Tibial artery (tissue), 4 donors: ENCODE measurements around the gene NKPD1.
A peak's percentile ranks its signal among the peaks of the same experiment; 100 is the strongest.

Experiments used
- DNase-seq, 2 donors: peaks; one replicate each; pipeline ENCODE4 v3.0.0-alpha.2; 2019
- H3K27ac ChIP-seq, 2 donors: fragments of 200-600 bp; sonication (generic) in 1 of 2; 1 replicate in 1 of 2; 2 replicates in 1 of 2; pipeline ENCODE4 v1.5.1; 2018 to 2019; ENCODE audit warnings: mild to moderate bottlenecking in 1 of 2
- H3K27me3 ChIP-seq, 2 donors: fragments of 200-600 bp; sonication (generic) in 1 of 2; one replicate each; pipeline versions ENCODE4 v1.5.1 to v1.6.0; 2016 to 2019
- H3K36me3 ChIP-seq, 3 donors: fragments of 200-600 bp; sonication (generic) in 2 of 3; one replicate each; pipeline ENCODE4 v1.5.1; 2016 to 2019; ENCODE audit warnings: mild to moderate bottlenecking in 2 of 3
- H3K4me1 ChIP-seq, 4 donors: fragments of 200-600 bp; sonication (generic) in 2 of 4; 1 replicate in 3 of 4; 2 replicates in 1 of 4; pipeline ENCODE4 v1.5.1; 2016 to 2019
- H3K4me3 ChIP-seq, 2 donors: fragments of 200-600 bp; sonication (generic) in 1 of 2; 1 replicate in 1 of 2; 2 replicates in 1 of 2; pipeline ENCODE4 v1.5.1; 2018 to 2019; ENCODE audit warnings: mild to moderate bottlenecking in 2 of 2
- H3K9me3 ChIP-seq, 3 donors: fragments of 200-600 bp; sonication (generic) in 1 of 3; one replicate each; pipeline ENCODE4 v1.5.1; 2016 to 2019
- CTCF ChIP-seq, 2 experiments: fragments of 200-600 bp in 1 of 2; fragments of 450-650 bp in 1 of 2; IDR thresholded peaks; one replicate each; pipeline ENCODE4 v1.5.1; 2017 to 2019; ENCODE audit warnings: antibody characterized with exemption in 2 of 2, mild to moderate bottlenecking in 1 of 2, moderate library complexity in 1 of 2
- intact Hi-C: fragments of 100-400 bp; cut with DNase I; formaldehyde crosslinking; loops from one replicate; pipeline ENCODE4 v1.15.0; 2023; ENCODE audit warnings: low total_unique reads

The NKPD1 gene

GRCh38 chr19:45156011-45156630 is 4.7 kb downstream of the NKPD1 start:
- DNase-seq: no peak
- intact Hi-C loops: no loop called here

GRCh38 chr19:45154064-45154827 is 6.5 kb downstream of the NKPD1 start:
- H3K4me3 ChIP-seq: no peak overlapping the region
- no peak for TF ChIP-seq CTCF (IDR thresholded peaks at IDR 0.05)
- no peak for DNase-seq
- H3K27me3 ChIP-seq: peaks cover 0 to 88% of the 10 kb centered on the region in 2 donors
- intact Hi-C loops: no loop called here
- no peaks in the 10 kb centered on the region for H3K9me3 ChIP-seq
- no peak overlapping the region for H3K27ac ChIP-seq
- H3K4me1 ChIP-seq: peaks cover 10 to 34% (median 26%) of the 10 kb centered on the region in 4 donors
- H3K36me3 ChIP-seq: no peaks in the 10 kb centered on the region

More at GRCh38 chr19:45156011-45156630, 4.7 kb downstream of the NKPD1 start:
- H3K9me3 ChIP-seq: no peaks in the 10 kb centered on the region
- H3K36me3 ChIP-seq: no peaks in the 10 kb centered on the region
- no peak overlapping the region for H3K27ac ChIP-seq
- H3K4me1 ChIP-seq: peaks cover 10 to 33% (median 26%) of the 10 kb centered on the region in 4 donors
- TF ChIP-seq CTCF (IDR thresholded peaks at IDR 0.05): no peak
- H3K27me3 ChIP-seq: peaks cover 0 to 90% of the 10 kb centered on the region in 2 donors
- no peak overlapping the region for H3K4me3 ChIP-seq

- intact Hi-C loops: no loop called here
- Histone ChIP-seq H3K27me3 (peaks cover 0 to 81% of the 10 kb centered on the region in 2 donors), H3K4me3 (peak overlapping the region; percentile 19 to 40), H3K4me1 (peaks cover 10 to 34% (median 26%) of the 10 kb centered on the region in 4 donors), H3K36me3 (no peaks in the 10 kb centered on the region), H3K27ac (no peak overlapping the region), H3K9me3 (no peaks in the 10 kb centered on the region)
- TF ChIP-seq CTCF (IDR thresholded peaks at IDR 0.05): no peak
- DNase-seq: no peak
These were observed 7.3 kb downstream of the NKPD1 start for GRCh38 chr19:45153339-45154063.

- intact Hi-C loops: no loop called here
- DNase-seq: no peak
- H3K9me3 ChIP-seq: no peaks in the 10 kb centered on the region
- H3K4me3 ChIP-seq: peak overlapping the region; percentile 19 to 40
- TF ChIP-seq CTCF (IDR thresholded peaks at IDR 0.05): no peak
- peaks cover 0 to 4% (median 0%) of the 10 kb centered on the region in 3 donors for H3K36me3 ChIP-seq
- no peak overlapping the region for H3K27ac ChIP-seq
- H3K4me1 ChIP-seq: peaks cover 10 to 34% (median 26%) of the 10 kb centered on the region in 4 donors
- H3K27me3 ChIP-seq: peaks cover 0 to 73% of the 10 kb centered on the region in 2 donors
These were observed 8.1 kb downstream of the NKPD1 start for GRCh38 chr19:45152504-45153338.
